ENCODE measurements around the gene GATAD2A.

The GATAD2A gene

GRCh38 chr19:19529783-19530422 is 124.4 kb downstream of the GATAD2A start:
- no peak overlapping the region for H3K4me3 ChIP-seq (ENCODE audit: low read depth, low read length)
- TF ChIP-seq CTCF (IDR thresholded peaks at IDR 0.05; ENCODE audit: low read depth, low read length) = no peak
- no peak for TF ChIP-seq POLR2A (IDR thresholded peaks at IDR 0.05; ENCODE audit: extremely low read depth, insufficient read length)
- no peak for TF ChIP-seq MYC (IDR thresholded peaks at IDR 0.05; ENCODE audit: low read depth, low read length)
- no peak for TF ChIP-seq MAX (IDR thresholded peaks at IDR 0.05; ENCODE audit: low read depth, low read length)
- DNase-seq (ENCODE audit: low read depth) = no peak

- TF ChIP-seq MAX (IDR thresholded peaks at IDR 0.05; ENCODE audit: low read depth, low read length) = no peak
- TF ChIP-seq POLR2A (IDR thresholded peaks at IDR 0.05; ENCODE audit: extremely low read depth, insufficient read length) = no peak
- no peak for TF ChIP-seq MYC (IDR thresholded peaks at IDR 0.05; ENCODE audit: low read depth, low read length)
- peak; percentile 11 for TF ChIP-seq CTCF (IDR thresholded peaks at IDR 0.05; ENCODE audit: low read depth, low read length)
- peak; percentile 34 for DNase-seq (ENCODE audit: low read depth)
- no peak overlapping the region for H3K4me3 ChIP-seq (ENCODE audit: low read depth, low read length)
These were observed 124.9 kb downstream of the GATAD2A start for GRCh38 chr19:19530423-19530804.

GRCh38 chr19:19530889-19531288 is 125.4 kb downstream of the GATAD2A start:
- DNase-seq (ENCODE audit: low read depth) = no peak
- H3K4me3 ChIP-seq (ENCODE audit: low read depth, low read length) = no peak overlapping the region
- TF ChIP-seq POLR2A (IDR thresholded peaks at IDR 0.05; ENCODE audit: extremely low read depth, insufficient read length) = no peak
- no peak for TF ChIP-seq MYC (IDR thresholded peaks at IDR 0.05; ENCODE audit: low read depth, low read length)
- no peak for TF ChIP-seq MAX (IDR thresholded peaks at IDR 0.05; ENCODE audit: low read depth, low read length)
- no peak for TF ChIP-seq CTCF (IDR thresholded peaks at IDR 0.05; ENCODE audit: low read depth, low read length)

GRCh38 chr19:19531951-19532805 is 126.7 kb downstream of the GATAD2A start:
- DNase-seq (ENCODE audit: low read depth) = peak; percentile 76
- TF ChIP-seq MAX (IDR thresholded peaks at IDR 0.05; ENCODE audit: low read depth, low read length) (peak; percentile 18; the same call in 1 of the 2 replicates), POLR2A (IDR thresholded peaks at IDR 0.05; ENCODE audit: extremely low read depth, insufficient read length) (no peak), MYC (IDR thresholded peaks at IDR 0.05; ENCODE audit: low read depth, low read length) (peak; percentile 51), CTCF (IDR thresholded peaks at IDR 0.05; ENCODE audit: low read depth, low read length) (peak; percentile 81)
- no peak overlapping the region for H3K4me3 ChIP-seq (ENCODE audit: low read depth, low read length)

GRCh38 chr19:19532806-19533701 is 127.6 kb downstream of the GATAD2A start:
- TF ChIP-seq MAX (IDR thresholded peaks at IDR 0.05; ENCODE audit: low read depth, low read length) = no peak
- no peak for TF ChIP-seq MYC (IDR thresholded peaks at IDR 0.05; ENCODE audit: low read depth, low read length)
- no peak for TF ChIP-seq CTCF (IDR thresholded peaks at IDR 0.05; ENCODE audit: low read depth, low read length)
- no peak for TF ChIP-seq POLR2A (IDR thresholded peaks at IDR 0.05; ENCODE audit: extremely low read depth, insufficient read length)
- no peak overlapping the region for H3K4me3 ChIP-seq (ENCODE audit: low read depth, low read length)
- DNase-seq (ENCODE audit: low read depth) = peak; percentile 39
